Cardiac fibroblast (primary cell): ENCODE results near the gene ITGA8.

Experiments
- DNase-seq, 2 donors: peaks; one replicate each; pipeline versions ENCODE4 v3.0.0 to v3.0.0-alpha.2; 2010; ENCODE audit warnings: low read depth in 2 of 2
- H3K4me3 ChIP-seq, 2 donors: replicated peaks in 1 of 2; 1 replicate in 1 of 2; 2 replicates in 1 of 2; pipeline ENCODE4 v1.5.1; 2011; ENCODE audit warnings: low read depth in 2 of 2, low read length in 2 of 2, mild to moderate bottlenecking in 2 of 2, moderate library complexity in 1 of 2
- CTCF ChIP-seq: IDR thresholded peaks from one replicate; pipeline ENCODE4 v1.5.1; 2011; ENCODE audit warnings: low read depth, mild to moderate bottlenecking, low read length, inconsistent platforms

ITGA8 gene

DNA sequence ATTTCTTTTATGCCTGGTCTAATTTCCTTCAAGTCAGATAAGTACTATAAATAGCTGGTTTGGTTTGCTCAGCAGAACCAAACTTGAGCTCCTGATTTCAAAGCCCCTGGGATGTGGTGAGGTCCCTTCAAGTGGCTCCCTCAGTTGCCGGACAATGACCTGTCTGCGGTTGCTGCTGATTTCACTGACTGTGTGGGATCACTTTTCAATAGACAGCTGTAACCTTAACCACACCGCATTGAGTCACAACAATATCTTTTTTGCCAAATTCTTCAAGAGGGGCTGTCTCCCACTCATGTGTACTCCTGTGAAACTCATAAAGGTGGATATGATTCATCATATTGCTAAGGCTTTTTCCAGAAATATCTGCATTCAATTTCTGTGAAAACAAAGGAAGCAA, 23.1 kb upstream of the ITGA8 start:
- TF ChIP-seq CTCF = no peak
- peak in 1 of 2 donors; percentile 45 for DNase-seq

DNA sequence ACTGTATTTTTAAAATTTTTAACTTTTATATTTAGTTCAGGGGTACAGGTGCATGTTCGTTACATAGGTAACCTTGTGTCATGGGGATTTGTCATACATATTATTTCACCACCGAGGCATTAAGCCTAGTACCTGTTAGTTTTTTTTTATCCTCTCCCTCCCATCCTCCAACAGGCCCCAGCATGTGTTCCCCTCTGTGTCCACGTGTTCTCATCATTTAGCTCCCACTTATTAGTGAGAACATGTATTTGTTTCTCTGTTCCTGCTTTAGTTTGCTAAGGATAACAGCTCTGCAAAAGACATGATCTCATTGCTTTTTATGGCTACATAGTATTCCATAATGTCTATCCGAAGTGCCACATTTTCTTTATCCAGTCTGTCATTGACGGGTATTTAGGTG, 22.4 kb upstream of the ITGA8 start:
- DNase-seq = no peak
- H3K4me3 ChIP-seq = no peak overlapping the region

More for the DNA sequence above, 23.1 kb upstream of the ITGA8 start:
- H3K4me3 ChIP-seq = no peak overlapping the region

GRCh38 chr10:15741581-15741980, 21.9 kb upstream of the ITGA8 start:
- H3K4me3 ChIP-seq = no peak overlapping the region
- TF ChIP-seq CTCF = no peak
- no peak for DNase-seq

More for the DNA sequence above, 22.4 kb upstream of the ITGA8 start:
- TF ChIP-seq CTCF = no peak

DNA sequence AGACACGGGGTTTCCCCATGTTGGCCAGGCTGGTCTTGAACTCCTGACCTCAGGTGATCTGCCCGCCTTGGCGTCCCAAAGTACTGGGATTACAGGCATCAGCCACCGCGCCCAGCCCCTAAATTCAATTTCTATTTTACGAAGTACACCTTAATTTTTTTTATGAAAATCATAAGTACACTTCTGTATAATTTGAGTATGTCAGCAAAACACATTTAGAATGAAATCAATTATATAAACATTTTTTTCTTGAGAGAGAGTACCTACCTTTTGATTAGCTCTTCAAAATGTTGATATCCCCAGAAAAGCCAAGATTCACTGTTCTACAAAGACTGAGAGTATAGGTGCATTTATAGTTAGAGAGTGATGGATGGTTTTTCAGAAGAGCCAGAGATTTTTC, 20.5 kb upstream of the ITGA8 start:
- DNase-seq = no peak
- no peak overlapping the region for H3K4me3 ChIP-seq
- no peak for TF ChIP-seq CTCF

DNA sequence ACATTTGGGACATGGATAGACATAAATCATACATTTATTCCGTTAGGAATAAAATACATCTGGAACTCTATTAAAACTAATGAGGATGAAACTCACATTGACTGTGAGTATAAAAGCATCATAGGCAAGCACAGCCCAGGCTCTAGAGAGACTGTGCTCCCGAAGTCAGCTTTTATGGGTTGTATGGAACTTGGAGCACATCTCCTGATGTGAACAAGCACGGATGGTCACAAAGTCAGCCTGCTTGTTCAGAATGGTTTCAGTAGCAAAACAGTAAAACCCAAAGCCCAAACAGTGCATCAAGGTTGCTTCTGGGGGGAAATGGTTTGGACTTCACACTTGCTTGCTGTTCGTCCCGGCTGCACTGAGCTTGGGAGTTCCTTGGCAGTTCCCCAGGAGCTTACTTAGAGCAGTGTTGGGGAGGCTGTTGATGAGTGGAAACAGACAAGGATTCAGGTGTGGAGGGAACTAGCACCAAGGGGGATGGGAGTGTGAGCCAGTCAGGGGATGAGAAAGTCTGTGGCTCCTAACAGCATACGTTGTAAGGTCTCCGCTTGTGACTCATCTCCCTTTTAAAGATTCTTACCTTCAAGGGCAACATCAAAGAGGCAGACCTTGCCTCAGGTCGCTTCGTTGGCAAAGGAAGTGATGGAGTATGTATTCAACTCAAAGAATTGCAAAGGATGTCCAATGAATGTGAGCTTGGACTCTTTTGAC, 19.7 kb upstream of the ITGA8 start:
- DNase-seq = no peak
- no peak overlapping the region for H3K4me3 ChIP-seq
- no peak for TF ChIP-seq CTCF

GRCh38 chr10:15738270-15738925, 18.7 kb upstream of the ITGA8 start:
- DNase-seq = peak; percentile 71 to 90
- H3K4me3 ChIP-seq = no peak overlapping the region
- no peak for TF ChIP-seq CTCF
